Heart right ventricle (tissue), 16 donors: ENCODE results near the gene YEATS4. TPM values are rescaled to one million over a fixed set of nuclear protein-coding genes. Genes with fewer than 3 reads are reported as not detected.

Experiments used
- ATAC-seq, 8 donors: fragments of 200-7000 bp; cut with Tn5 transposase; one replicate each; pipeline ENCODE4 v1.9.1; 2020; ENCODE audit warnings: mild to moderate bottlenecking in 8 of 8, moderate library complexity in 8 of 8, moderate number of reproducible peaks in 1 of 8
- DNase-seq, 2 donors: peaks; one replicate each; pipeline ENCODE4 v3.0.0-alpha.2; 2020
- H3K27ac ChIP-seq, 10 donors: fragments of 200-600 bp; sonication (generic) in 2 of 10; one replicate each; pipeline versions ENCODE4 v1.5.0 to v1.8.0; 2020 to 2022; ENCODE audit warnings: mild to moderate bottlenecking in 3 of 10
- H3K27me3 ChIP-seq, 7 donors: fragments of 200-600 bp; one replicate each; pipeline ENCODE4 v1.8.0; 2021 to 2022; ENCODE audit warnings: mild to moderate bottlenecking in 2 of 7
- H3K36me3 ChIP-seq, 9 donors: fragments of 200-600 bp; sonication (generic) in 1 of 9; one replicate each; pipeline versions ENCODE4 v1.5.0 to v1.8.0; 2020 to 2022; ENCODE audit warnings: mild to moderate bottlenecking in 2 of 9
- H3K4me1 ChIP-seq, 9 donors: fragments of 200-600 bp; sonication (generic) in 1 of 9; one replicate each; pipeline versions ENCODE4 v1.5.0 to v1.8.0; 2020 to 2022; ENCODE audit warnings: mild to moderate bottlenecking in 4 of 9
- H3K4me3 ChIP-seq, 10 donors: fragments of 200-600 bp; sonication (generic) in 2 of 10; one replicate each; pipeline versions ENCODE4 v1.5.0 to v1.8.0; 2020 to 2022; ENCODE audit warnings: mild to moderate bottlenecking in 7 of 10, moderate library complexity in 2 of 10
- H3K9me3 ChIP-seq, 11 donors: fragments of 200-600 bp in 10 of 11; sonication (generic) in 2 of 11; one replicate each; pipeline versions ENCODE4 v1.5.0 to v1.8.0; 2013 to 2022; ENCODE audit warnings: mild to moderate bottlenecking in 2 of 11, control low read depth in 1 of 11, moderate library complexity in 1 of 11
- WGBS, 2 donors: extraction: QIAGEN DNeasy Blood & Tissue Kit; methylation state at CpG; one replicate each; pipeline ENCODE4 v1.1.7; 2013; ENCODE audit warnings: inconsistent platforms in 1 of 2; 5-methylcytosine and 5-hydroxymethylcytosine counted together
- intact Hi-C, 10 donors: fragments of 100-400 bp; cut with DNase I; formaldehyde crosslinking; loops; one replicate each; pipeline versions ENCODE4 v1.11.1 to v1.14.2; 2022
- polyA plus RNA-seq, 2 donors: library from polyadenylated mRNA; stranded (reverse); fragments of 200-250 nt; gene quantifications; one replicate each; pipeline ENCODE4 v1.2.3, GENCODE V29; 2013
- total RNA-seq, 10 donors: library from RNA; stranded (reverse); fragmentation: NEBNext Ultra II Directional in 3 of 10; extraction: Animal tissue kit (Norgen Biotek cat#: 25700) in 3 of 10; gene quantifications; one replicate each; pipeline versions ENCODE4 v1.2.1 to v1.2.4, GENCODE V29; 2021 to 2023
- TF ChIP-seq, protein P1 (sequence below), 9 donors: fragments of 200-600 bp; sonication (generic) in 2 of 9; IDR thresholded peaks; one replicate each; pipeline versions ENCODE4 v1.5.0 to v1.8.0; 2021 to 2022; ENCODE audit warnings: antibody characterized with exemption in 9 of 9, mild to moderate bottlenecking in 5 of 9, moderate library complexity in 1 of 9
- donor health status: Arrhythmogenic right ventricular cardiomyopathy.
- donor health status: ischemic (EF 13 %, LVEDD 7.1; RV severe dilation, severe dysfunction).
- donor health status: healthy with polysubstance abuse.
- donor health status: DM: no; HTN: yes; CAD: no.
- donor health status: DM: no; HTN: no; CAD: no.
- donor health status: ischemic (EF 25% LVEDD 6.9; RV normal size, moderate dysfunction).
- donor health status: ischemic (EF 25% LVEDD 5.7; RV mildly dilated, moderate dysfunction).
- donor health status: healthy.
- donor health status: DM: yes; HTN: yes; CAD: no.
- donor health status: Ischemic cardiomyopathy.
- donor health status: ischemic (EF 35%, LVEDD 5.7; RV mildly dilated, moderate dysfunction).
- donor health status: nonischemic (EF 11% LVEDD 7.7; RV severe dilation, severe dysfunction).
- donor health status: DM: yes; HTN: yes; CAD: no.
- donor health status: PGD.
- donor health status: ischemic (EF 29% LVEDD 5.4; RV normal size, mild dysfunction).
- donor health status: nonischemic (EF 23%, LVEDD 6.1; RV moderate dilation, normal function).

The YEATS4 gene
- total and polyA plus RNA-seq, 12 donors = 2.8 to 13.1 (median 9.3) TPM

DNA sequence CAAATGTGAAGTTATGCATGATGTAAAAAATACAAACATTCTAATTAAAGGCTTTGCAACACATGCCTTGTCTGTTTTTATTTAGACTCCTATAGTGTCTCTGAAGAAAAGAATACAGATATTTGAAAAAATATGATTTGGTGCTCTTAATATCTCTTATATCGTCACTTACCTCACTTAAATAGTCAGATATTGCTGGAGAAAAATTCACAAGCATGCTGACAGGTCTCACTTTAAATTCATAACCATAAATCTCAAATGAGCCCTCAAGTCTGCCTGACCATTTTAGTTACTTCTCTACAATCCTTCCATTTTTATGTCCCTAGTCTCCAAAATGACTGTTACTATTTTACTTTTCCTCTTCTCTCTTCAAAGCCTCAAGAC lies 5.4 kb upstream of the YEATS4 start:
- Histone ChIP-seq H3K27me3 (no peaks in the 10 kb centered on the region), H3K27ac (no peak overlapping the region), H3K9me3 (no peaks in the 10 kb centered on the region), H3K36me3 (peaks cover 0 to 19% (median 0%) of the 10 kb centered on the region in 9 donors), H3K4me1 (peaks cover 0 to 14% (median 6%) of the 10 kb centered on the region in 9 donors), H3K4me3 (no peak overlapping the region)
- no peak for ATAC-seq
- WGBS, 2 donors = 73 to 79% methylated on average over 1 of the region's 1 CpG
- intact Hi-C loops = loop anchor here in 4 of 10 donors (10.0 kb wide), 2 partner anchors 199 to 221 kb away; no protein-coding TSS in a partner anchor
- DNase-seq = no peak
- TF ChIP-seq, protein P1, sequence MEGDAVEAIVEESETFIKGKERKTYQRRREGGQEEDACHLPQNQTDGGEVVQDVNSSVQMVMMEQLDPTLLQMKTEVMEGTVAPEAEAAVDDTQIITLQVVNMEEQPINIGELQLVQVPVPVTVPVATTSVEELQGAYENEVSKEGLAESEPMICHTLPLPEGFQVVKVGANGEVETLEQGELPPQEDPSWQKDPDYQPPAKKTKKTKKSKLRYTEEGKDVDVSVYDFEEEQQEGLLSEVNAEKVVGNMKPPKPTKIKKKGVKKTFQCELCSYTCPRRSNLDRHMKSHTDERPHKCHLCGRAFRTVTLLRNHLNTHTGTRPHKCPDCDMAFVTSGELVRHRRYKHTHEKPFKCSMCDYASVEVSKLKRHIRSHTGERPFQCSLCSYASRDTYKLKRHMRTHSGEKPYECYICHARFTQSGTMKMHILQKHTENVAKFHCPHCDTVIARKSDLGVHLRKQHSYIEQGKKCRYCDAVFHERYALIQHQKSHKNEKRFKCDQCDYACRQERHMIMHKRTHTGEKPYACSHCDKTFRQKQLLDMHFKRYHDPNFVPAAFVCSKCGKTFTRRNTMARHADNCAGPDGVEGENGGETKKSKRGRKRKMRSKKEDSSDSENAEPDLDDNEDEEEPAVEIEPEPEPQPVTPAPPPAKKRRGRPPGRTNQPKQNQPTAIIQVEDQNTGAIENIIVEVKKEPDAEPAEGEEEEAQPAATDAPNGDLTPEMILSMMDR (IDR thresholded peaks at IDR 0.05) = no peak

DNA sequence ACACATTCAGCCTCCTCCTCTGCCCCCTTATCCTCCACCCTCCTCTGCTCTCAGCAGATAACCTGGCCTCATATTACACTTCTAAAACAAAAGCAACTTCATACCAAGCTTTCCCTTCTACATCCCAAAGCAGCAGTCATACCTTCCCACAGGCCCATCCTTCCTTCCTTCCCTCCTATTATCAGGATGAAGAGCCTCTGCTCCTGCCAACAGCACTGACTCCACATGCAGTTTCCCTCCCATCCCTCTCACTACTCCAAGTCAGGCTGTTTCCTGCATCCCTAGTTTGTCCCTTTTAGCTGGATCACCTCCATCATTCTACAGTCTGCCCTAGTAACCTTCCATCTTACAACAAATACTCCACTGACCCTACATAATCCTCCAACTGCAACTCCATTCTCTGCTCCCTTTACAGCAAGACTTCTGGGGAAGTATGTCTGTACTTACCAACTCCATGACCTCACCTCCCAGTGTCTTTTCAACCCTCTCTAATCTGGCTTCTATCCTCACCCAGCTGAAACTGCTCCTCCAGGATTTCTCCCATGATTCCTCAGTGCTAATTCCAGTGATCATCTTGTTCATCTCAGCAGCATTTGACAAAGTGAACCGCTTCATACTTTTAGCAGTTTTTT lies 4.9 kb upstream of the YEATS4 start:
- no peaks in the 10 kb centered on the region for H3K27me3 ChIP-seq
- WGBS, 2 donors = 62 to 85% methylated on average over 1 of the region's 1 CpG
- no peak overlapping the region for H3K4me3 ChIP-seq
- no peak overlapping the region for H3K27ac ChIP-seq
- H3K36me3 ChIP-seq = peaks cover 0 to 19% (median 0%) of the 10 kb centered on the region in 9 donors
- DNase-seq (no peak), ATAC-seq (no peak)
- intact Hi-C loops = loop anchor here in 6 of 10 donors (5.0 to 10.0 kb wide), 5 partner anchors 200 to 288 kb away; no protein-coding TSS in a partner anchor
- H3K4me1 ChIP-seq = peaks cover 0 to 17% (median 8%) of the 10 kb centered on the region in 9 donors
- H3K9me3 ChIP-seq = no peaks in the 10 kb centered on the region
- TF ChIP-seq, protein P1 (IDR thresholded peaks at IDR 0.05) = no peak

DNA sequence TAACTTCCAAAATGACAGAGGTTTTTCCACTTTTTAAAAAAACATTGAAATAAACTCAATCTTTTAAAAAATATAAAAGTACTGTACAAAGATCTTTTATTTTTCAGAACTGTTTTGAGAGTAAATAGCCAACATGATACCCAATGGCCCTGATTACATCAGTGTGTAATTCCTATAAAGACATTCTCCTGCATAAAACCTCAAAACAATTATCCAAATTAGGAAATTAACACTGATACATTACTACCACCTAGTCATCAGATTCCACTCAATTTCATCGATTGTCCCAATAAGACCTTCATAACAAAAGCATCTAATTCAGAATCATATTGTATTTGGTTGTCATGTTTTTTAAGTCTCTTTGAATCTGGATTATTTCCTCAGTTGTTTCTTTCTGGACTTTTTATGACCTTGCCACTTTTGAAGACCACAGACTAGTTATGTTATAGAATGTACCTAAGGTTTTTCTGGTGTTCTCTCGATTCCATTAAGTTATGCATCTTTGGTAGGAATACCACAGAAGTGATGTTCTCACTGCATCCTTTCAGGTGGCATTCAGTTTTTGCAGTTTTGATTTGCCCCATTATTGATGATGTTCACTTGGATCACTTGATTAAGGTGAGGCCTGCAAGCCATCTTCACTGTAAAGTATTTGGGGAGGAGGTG lies 4.0 kb upstream of the YEATS4 start:
- H3K4me1 ChIP-seq = peaks cover 0 to 21% (median 11%) of the 10 kb centered on the region in 9 donors
- H3K27me3 ChIP-seq = no peaks in the 10 kb centered on the region
- no peak for ATAC-seq
- no peaks in the 10 kb centered on the region for H3K9me3 ChIP-seq
- H3K27ac ChIP-seq = no peak overlapping the region
- WGBS, 2 donors = 67 to 88% methylated on average over 2 of the region's 2 CpGs
- TF ChIP-seq, protein P1 (IDR thresholded peaks at IDR 0.05) = no peak
- intact Hi-C loops = loop anchor here in 7 of 10 donors (2.0 to 10.0 kb wide), 6 partner anchors 201 to 287 kb away; no protein-coding TSS in a partner anchor
- H3K36me3 ChIP-seq = peaks cover 0 to 19% (median 0%) of the 10 kb centered on the region in 9 donors
- no peak for DNase-seq
- H3K4me3 ChIP-seq = no peak overlapping the region

DNA sequence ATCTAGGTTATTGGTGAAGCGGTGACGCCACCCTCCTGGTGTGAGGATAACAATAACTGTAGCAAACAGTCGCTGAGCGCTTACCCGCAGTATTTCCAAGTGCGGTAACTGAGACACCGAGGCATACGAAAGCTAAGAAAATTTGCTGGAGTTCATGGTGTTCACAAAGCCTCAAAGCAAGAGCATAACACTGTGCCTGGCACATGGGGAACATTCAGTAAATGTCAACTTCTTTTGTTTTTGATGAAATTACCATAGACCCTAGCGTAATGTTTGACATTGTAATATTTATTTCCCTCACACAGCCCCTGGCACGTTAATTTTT lies 767 bp downstream of the YEATS4 start:
- TF ChIP-seq, protein P1 (IDR thresholded peaks at IDR 0.05) = no peak
- peak overlapping the region; percentile 71 to 100 (median 84) for H3K4me3 ChIP-seq
- peaks cover 0 to 31% (median 0%) of the 10 kb centered on the region in 9 donors for H3K36me3 ChIP-seq
- peaks cover 0 to 26% (median 12%) of the 10 kb centered on the region in 9 donors for H3K4me1 ChIP-seq
- no peak for ATAC-seq
- no peaks in the 10 kb centered on the region for H3K27me3 ChIP-seq
- peak overlapping the region in 9 of 10 donors; percentile 87 to 99 (median 95) for H3K27ac ChIP-seq
- H3K9me3 ChIP-seq = no peaks in the 10 kb centered on the region
- WGBS, 2 donors = 8 to 10% methylated on average over 10 of the region's 10 CpGs
- DNase-seq = no peak
- intact Hi-C loops = no loop called here
